GM23338 (cell line): ENCODE results near the gene CYTH1. TPM values are rescaled to one million over a fixed set of nuclear protein-coding genes. Genes with fewer than 3 reads are reported as not detected.

Experiments used
- ATAC-seq: fragments of 200-7000 bp; cut with Tn5 transposase; 3 replicates; pipeline ENCODE4 v1.9.1; 2020
- DNase-seq: peaks from one replicate; pipeline ENCODE4 v3.0.0-alpha.2; 2015; ENCODE audit warnings: low spot score
- H2AFZ ChIP-seq: fragments of 200-600 bp; sonication (generic); 2 replicates; pipeline ENCODE4 v1.8.0; 2016; ENCODE audit warnings: antibody characterized with exemption, mild to moderate bottlenecking, moderate library complexity
- H3F3A ChIP-seq: fragments of 200-600 bp; sonication (generic); replicated peaks from 2 replicates; pipeline ENCODE4 v1.8.0; 2017; ENCODE audit warnings: antibody characterized with exemption, mixed run types, low read depth
- H3K27ac ChIP-seq: fragments of 200-600 bp; sonication (generic); 2 replicates; pipeline ENCODE4 v1.6.1; 2016; ENCODE audit warnings: low read depth
- H3K27me3 ChIP-seq: fragments of 200-600 bp; sonication (generic); 2 replicates; pipeline ENCODE4 v1.8.0; 2016; ENCODE audit warnings: mild to moderate bottlenecking, mixed run types, moderate library complexity; ENCODE audit not compliant: insufficient read depth
- H3K36me3 ChIP-seq: fragments of 200-600 bp; sonication (generic); 2 replicates; pipeline ENCODE4 v1.8.0; 2016; ENCODE audit warnings: mild to moderate bottlenecking; ENCODE audit not compliant: insufficient read depth
- H3K4me1 ChIP-seq: fragments of 200-600 bp; sonication (generic); 2 replicates; pipeline ENCODE4 v1.8.0; 2016; ENCODE audit warnings: mild to moderate bottlenecking, moderate library complexity; ENCODE audit not compliant: insufficient read depth
- H3K4me2 ChIP-seq: fragments of 200-600 bp; sonication (generic); 2 replicates; pipeline ENCODE4 v1.7.1; 2017; ENCODE audit warnings: mixed run types
- H3K4me3 ChIP-seq: fragments of 200-600 bp; sonication (generic); 2 replicates; pipeline ENCODE4 v1.6.1; 2016; ENCODE audit warnings: mixed run types
- H3K79me2 ChIP-seq: fragments of 200-600 bp; sonication (generic); replicated peaks from 2 replicates; pipeline ENCODE4 v1.8.0; 2017; ENCODE audit warnings: mild to moderate bottlenecking; ENCODE audit not compliant: insufficient read depth
- H3K9me2 ChIP-seq: fragments of 200-600 bp; sonication (generic); 2 replicates; pipeline ENCODE4 v1.8.0; 2017; ENCODE audit not compliant: insufficient read depth
- H4K20me1 ChIP-seq: fragments of 200-600 bp; sonication (generic); replicated peaks from 2 replicates; pipeline ENCODE4 v1.8.0; 2017; ENCODE audit warnings: mild to moderate bottlenecking; ENCODE audit not compliant: insufficient read depth
- H3K27ac Mint-ChIP-seq: 2 replicates; pipeline ENCODE4 v1.8.0; 2020; ENCODE audit warnings: inconsistent platforms, mild to moderate bottlenecking, moderate library complexity, mixed read lengths
- H3K27me3 Mint-ChIP-seq: 3 replicates; pipeline ENCODE4 v1.8.0; 2022; ENCODE audit warnings: low read depth, mild to moderate bottlenecking, moderate library complexity, mixed read lengths, inconsistent platforms; ENCODE audit not compliant: insufficient read depth, poor library complexity
- H3K36me3 Mint-ChIP-seq: 3 replicates; pipeline ENCODE4 v1.8.0; 2021; ENCODE audit warnings: low read depth, mild to moderate bottlenecking, inconsistent platforms, moderate library complexity, mixed read lengths
- H3K4me1 Mint-ChIP-seq: 3 replicates; pipeline ENCODE4 v1.8.0; 2020; ENCODE audit warnings: mild to moderate bottlenecking, inconsistent platforms, mixed read lengths
- H3K4me3 Mint-ChIP-seq: 3 replicates; pipeline ENCODE4 v1.8.0; 2021; ENCODE audit warnings: moderate library complexity, mild to moderate bottlenecking, inconsistent platforms, mixed read lengths
- H3K9me3 Mint-ChIP-seq: 3 replicates; pipeline ENCODE4 v1.8.0; 2020; ENCODE audit warnings: moderate library complexity, mild to moderate bottlenecking, inconsistent platforms, mixed read lengths
- CREB1 ChIP-seq: fragments of 250-450 bp; sonication (Bioruptor Pico); IDR thresholded peaks from 2 replicates; pipeline ENCODE4 v1.5.0; 2020; ENCODE audit warnings: low read depth, mild to moderate bottlenecking, moderate library complexity
- EZH2 ChIP-seq: fragments of 200-600 bp; sonication (generic); IDR thresholded peaks from one replicate; pipeline ENCODE4 v1.8.0; 2017; ENCODE audit warnings: antibody characterized with exemption, mild to moderate bottlenecking, low read depth; ENCODE audit not compliant: unreplicated experiment
- EZH2phosphoT487 ChIP-seq: fragments of 200-600 bp; sonication (generic); IDR thresholded peaks from one replicate; pipeline ENCODE4 v1.8.1; 2018; ENCODE audit warnings: antibody characterized with exemption; ENCODE audit not compliant: unreplicated experiment
- JUNB ChIP-seq: IDR thresholded peaks from one replicate; pipeline ENCODE4 v1.6.1; 2016; ENCODE audit warnings: antibody characterized with exemption; ENCODE audit not compliant: unreplicated experiment
- NANOG ChIP-seq: IDR thresholded peaks from 2 replicates; pipeline ENCODE4 v1.6.1; 2016; ENCODE audit warnings: antibody characterized with exemption, borderline replicate concordance
- POLR2AphosphoS5 ChIP-seq: IDR thresholded peaks from 2 replicates; pipeline ENCODE4 v1.6.1; 2016; ENCODE audit warnings: antibody characterized with exemption, low read depth
- STAT1 ChIP-seq: IDR thresholded peaks from one replicate; pipeline ENCODE4 v1.6.1; 2016; ENCODE audit warnings: antibody characterized with exemption; ENCODE audit not compliant: unreplicated experiment
- ZNF114 ChIP-seq: fragments of 250-450 bp; sonication (Bioruptor Pico); IDR thresholded peaks from 2 replicates; pipeline ENCODE4 v1.5.0; 2020; ENCODE audit warnings: mild to moderate bottlenecking, moderate library complexity
- ZNF331 ChIP-seq: fragments of 250-450 bp; sonication (Bioruptor Pico); IDR thresholded peaks from 2 replicates; pipeline ENCODE4 v1.5.0; 2020; ENCODE audit warnings: low read depth, mild to moderate bottlenecking, moderate library complexity
- polyA plus RNA-seq: library from polyadenylated mRNA; unstranded; fragments of >200 nt; fragmentation: Nextera tagmentation; extraction: Ambion mirVana; gene quantifications from 2 replicates; pipeline ENCODE4 v1.2.1, GENCODE V29; 2016
- total RNA-seq: library from RNA; depleted of rRNA; stranded (reverse); fragments of >200 nt; shearing (Covaris generic); gene quantifications from 2 replicates; pipeline ENCODE4 v1.2.3, GENCODE V29; 2014
- TF ChIP-seq, protein P1 (sequence below), 2 experiments: fragments of 200-600 bp in 1 of 2; sonication (generic) in 1 of 2; conservative IDR thresholded peaks; 2 replicates each; pipeline versions ENCODE4 v1.5.1 to v1.6.1; 2016 to 2017; ENCODE audit warnings: antibody characterized with exemption in 2 of 2, low read depth in 2 of 2, mild to moderate bottlenecking in 2 of 2, moderate library complexity in 1 of 2
- TF ChIP-seq, protein P2 (sequence below): IDR thresholded peaks from 2 replicates; pipeline ENCODE4 v1.6.1; 2016; ENCODE audit warnings: antibody characterized with exemption
- TF ChIP-seq, protein P3 (sequence below): IDR thresholded peaks from one replicate; pipeline ENCODE4 v1.6.1; 2018; ENCODE audit warnings: antibody characterized with exemption; ENCODE audit not compliant: unreplicated experiment

The CYTH1 gene
- total and polyA plus RNA-seq, 2 experiments from 2014 or later: 13.8 to 14.5 TPM

DNA sequence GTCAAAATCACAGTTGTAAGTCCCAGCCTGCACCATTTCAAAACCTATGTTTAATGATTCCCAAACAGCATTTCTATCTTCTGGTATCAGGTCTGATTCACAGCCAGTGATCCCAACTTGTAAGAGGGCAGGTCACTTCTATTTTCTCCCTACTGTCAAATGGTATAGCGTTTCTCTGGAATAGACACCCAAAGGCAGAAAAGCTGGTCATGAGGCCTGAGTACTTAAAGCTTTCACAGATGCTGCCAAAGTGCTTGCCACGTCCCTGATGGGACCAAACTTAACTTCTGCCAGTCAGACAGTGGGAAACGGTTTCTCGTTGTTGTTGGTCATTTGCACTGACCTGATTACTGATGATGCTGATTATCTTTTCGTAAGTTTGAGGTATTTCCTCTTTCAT lies 43.4 kb downstream of the CYTH1 start:
- H3K9me3 Mint-ChIP-seq: no peaks in the 10 kb centered on the region; the same call in 2 of the 3 replicates
- DNase-seq (no peak), ATAC-seq (no peak)
- no peak overlapping the region for H3K4me3 Mint-ChIP-seq
- no peak overlapping the region for H3K4me2 ChIP-seq
- H3K27me3 ChIP-seq: no peaks in the 10 kb centered on the region
- H3K4me1 ChIP-seq: peaks cover 7% of the 10 kb centered on the region
- H3K9me2 ChIP-seq: no peaks in the 10 kb centered on the region
- no peak overlapping the region for H2AFZ ChIP-seq
- peaks cover 35% of the 10 kb centered on the region for H3K4me1 Mint-ChIP-seq
- H3K36me3 Mint-ChIP-seq: no peaks in the 10 kb centered on the region
- H3K27ac ChIP-seq: no peak overlapping the region
- no peak overlapping the region for H3K4me3 ChIP-seq
- H4K20me1 ChIP-seq: 0 out of 2 replicates have a peak, but pooled peaks cover 5% of the 10 kb centered on the region
- H3F3A ChIP-seq: no peaks in the 10 kb centered on the region
- H3K27ac Mint-ChIP-seq: no peak overlapping the region
- H3K27me3 Mint-ChIP-seq: no peaks in the 10 kb centered on the region
- no peaks in the 10 kb centered on the region for H3K36me3 ChIP-seq
- H3K79me2 ChIP-seq: peaks cover 14% of the 10 kb centered on the region
- no peak for TF ChIP-seq CREB1 (CRISPR knock-in tag)
- TF ChIP-seq NANOG: no peak
- TF ChIP-seq, protein P1, sequence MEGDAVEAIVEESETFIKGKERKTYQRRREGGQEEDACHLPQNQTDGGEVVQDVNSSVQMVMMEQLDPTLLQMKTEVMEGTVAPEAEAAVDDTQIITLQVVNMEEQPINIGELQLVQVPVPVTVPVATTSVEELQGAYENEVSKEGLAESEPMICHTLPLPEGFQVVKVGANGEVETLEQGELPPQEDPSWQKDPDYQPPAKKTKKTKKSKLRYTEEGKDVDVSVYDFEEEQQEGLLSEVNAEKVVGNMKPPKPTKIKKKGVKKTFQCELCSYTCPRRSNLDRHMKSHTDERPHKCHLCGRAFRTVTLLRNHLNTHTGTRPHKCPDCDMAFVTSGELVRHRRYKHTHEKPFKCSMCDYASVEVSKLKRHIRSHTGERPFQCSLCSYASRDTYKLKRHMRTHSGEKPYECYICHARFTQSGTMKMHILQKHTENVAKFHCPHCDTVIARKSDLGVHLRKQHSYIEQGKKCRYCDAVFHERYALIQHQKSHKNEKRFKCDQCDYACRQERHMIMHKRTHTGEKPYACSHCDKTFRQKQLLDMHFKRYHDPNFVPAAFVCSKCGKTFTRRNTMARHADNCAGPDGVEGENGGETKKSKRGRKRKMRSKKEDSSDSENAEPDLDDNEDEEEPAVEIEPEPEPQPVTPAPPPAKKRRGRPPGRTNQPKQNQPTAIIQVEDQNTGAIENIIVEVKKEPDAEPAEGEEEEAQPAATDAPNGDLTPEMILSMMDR (conservative IDR thresholded peaks at IDR 0.05; ENCODE audit: low read depth in 2 of 2): no peak
- TF ChIP-seq, protein P2, sequence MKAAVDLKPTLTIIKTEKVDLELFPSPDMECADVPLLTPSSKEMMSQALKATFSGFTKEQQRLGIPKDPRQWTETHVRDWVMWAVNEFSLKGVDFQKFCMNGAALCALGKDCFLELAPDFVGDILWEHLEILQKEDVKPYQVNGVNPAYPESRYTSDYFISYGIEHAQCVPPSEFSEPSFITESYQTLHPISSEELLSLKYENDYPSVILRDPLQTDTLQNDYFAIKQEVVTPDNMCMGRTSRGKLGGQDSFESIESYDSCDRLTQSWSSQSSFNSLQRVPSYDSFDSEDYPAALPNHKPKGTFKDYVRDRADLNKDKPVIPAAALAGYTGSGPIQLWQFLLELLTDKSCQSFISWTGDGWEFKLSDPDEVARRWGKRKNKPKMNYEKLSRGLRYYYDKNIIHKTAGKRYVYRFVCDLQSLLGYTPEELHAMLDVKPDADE: no peak
- TF ChIP-seq, protein P3, sequence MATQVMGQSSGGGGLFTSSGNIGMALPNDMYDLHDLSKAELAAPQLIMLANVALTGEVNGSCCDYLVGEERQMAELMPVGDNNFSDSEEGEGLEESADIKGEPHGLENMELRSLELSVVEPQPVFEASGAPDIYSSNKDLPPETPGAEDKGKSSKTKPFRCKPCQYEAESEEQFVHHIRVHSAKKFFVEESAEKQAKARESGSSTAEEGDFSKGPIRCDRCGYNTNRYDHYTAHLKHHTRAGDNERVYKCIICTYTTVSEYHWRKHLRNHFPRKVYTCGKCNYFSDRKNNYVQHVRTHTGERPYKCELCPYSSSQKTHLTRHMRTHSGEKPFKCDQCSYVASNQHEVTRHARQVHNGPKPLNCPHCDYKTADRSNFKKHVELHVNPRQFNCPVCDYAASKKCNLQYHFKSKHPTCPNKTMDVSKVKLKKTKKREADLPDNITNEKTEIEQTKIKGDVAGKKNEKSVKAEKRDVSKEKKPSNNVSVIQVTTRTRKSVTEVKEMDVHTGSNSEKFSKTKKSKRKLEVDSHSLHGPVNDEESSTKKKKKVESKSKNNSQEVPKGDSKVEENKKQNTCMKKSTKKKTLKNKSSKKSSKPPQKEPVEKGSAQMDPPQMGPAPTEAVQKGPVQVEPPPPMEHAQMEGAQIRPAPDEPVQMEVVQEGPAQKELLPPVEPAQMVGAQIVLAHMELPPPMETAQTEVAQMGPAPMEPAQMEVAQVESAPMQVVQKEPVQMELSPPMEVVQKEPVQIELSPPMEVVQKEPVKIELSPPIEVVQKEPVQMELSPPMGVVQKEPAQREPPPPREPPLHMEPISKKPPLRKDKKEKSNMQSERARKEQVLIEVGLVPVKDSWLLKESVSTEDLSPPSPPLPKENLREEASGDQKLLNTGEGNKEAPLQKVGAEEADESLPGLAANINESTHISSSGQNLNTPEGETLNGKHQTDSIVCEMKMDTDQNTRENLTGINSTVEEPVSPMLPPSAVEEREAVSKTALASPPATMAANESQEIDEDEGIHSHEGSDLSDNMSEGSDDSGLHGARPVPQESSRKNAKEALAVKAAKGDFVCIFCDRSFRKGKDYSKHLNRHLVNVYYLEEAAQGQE: no peak
- TF ChIP-seq ZNF114 (CRISPR knock-in tag): no peak

DNA sequence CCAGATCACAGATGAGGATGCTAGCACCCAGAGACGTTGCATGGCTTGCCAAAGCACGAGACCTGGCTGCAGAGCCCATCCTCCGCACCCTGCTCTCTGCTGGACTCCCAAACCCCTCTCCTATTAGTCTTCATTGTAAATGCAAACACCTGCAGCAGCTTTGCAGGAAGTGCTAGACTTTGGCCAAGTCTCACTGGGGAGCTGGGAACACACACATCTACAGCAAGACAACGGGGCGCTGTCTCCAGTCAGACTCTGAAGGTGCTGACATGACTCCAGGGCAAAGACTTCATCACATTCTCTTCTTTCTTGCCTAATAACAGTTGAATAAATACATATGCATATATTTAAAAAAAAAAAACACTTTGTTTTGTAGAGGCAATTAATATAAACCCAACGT lies 43.8 kb downstream of the CYTH1 start:
- H3K9me3 Mint-ChIP-seq: no peaks in the 10 kb centered on the region; the same call in 2 of the 3 replicates
- Histone ChIP-seq H3F3A (no peaks in the 10 kb centered on the region), H3K27me3 (no peaks in the 10 kb centered on the region), H4K20me1 (0 out of 2 replicates have a peak, but pooled peaks cover 5% of the 10 kb centered on the region), H3K36me3 (no peaks in the 10 kb centered on the region), H3K27ac (no peak overlapping the region), H2AFZ (no peak overlapping the region), H3K79me2 (peaks cover 14% of the 10 kb centered on the region), H3K4me1 (peaks cover 7% of the 10 kb centered on the region), H3K9me2 (no peaks in the 10 kb centered on the region), H3K4me2 (no peak overlapping the region), H3K4me3 (no peak overlapping the region)
- H3K36me3 Mint-ChIP-seq: no peaks in the 10 kb centered on the region
- H3K4me1 Mint-ChIP-seq: peaks cover 38% of the 10 kb centered on the region
- ATAC-seq (no peak), DNase-seq (no peak)
- no peak overlapping the region for H3K4me3 Mint-ChIP-seq
- H3K27me3 Mint-ChIP-seq: no peaks in the 10 kb centered on the region
- no peak overlapping the region for H3K27ac Mint-ChIP-seq
- TF ChIP-seq CREB1 (CRISPR knock-in tag): no peak
- TF ChIP-seq JUNB: no peak
- TF ChIP-seq, protein P3: no peak
- TF ChIP-seq, protein P1 (conservative IDR thresholded peaks at IDR 0.05; ENCODE audit: low read depth in 2 of 2): no peak
- TF ChIP-seq NANOG: no peak
- TF ChIP-seq ZNF114 (CRISPR knock-in tag): no peak
- TF ChIP-seq EZH2phosphoT487: no peak
- TF ChIP-seq ZNF331: no peak
- TF ChIP-seq STAT1: no peak
- no peak for TF ChIP-seq POLR2AphosphoS5
- TF ChIP-seq EZH2: no peak
